K562 (cell line): Measurements from ENCODE around the gene HDAC10. TPM values are rescaled to one million over a fixed set of nuclear protein-coding genes. Genes with fewer than 3 reads are reported as not detected.
A peak's percentile ranks its signal among the peaks of the same experiment; 100 is the strongest.

Experiments
- ATF7 ChIP-seq: fragments of 450-650 bp; IDR thresholded peaks from 2 replicates; pipeline ENCODE4 v1.7.1; 2014; ENCODE audit warnings: mild to moderate bottlenecking, moderate library complexity
- GABPB1 ChIP-seq: sonication (generic); formaldehyde crosslinking; IDR thresholded peaks from 2 replicates; pipeline ENCODE4 v1.8.0; 2022; ENCODE audit warnings: mild to moderate bottlenecking, missing genetic modification reagents
- HEY1 ChIP-seq: fragments of 250-450 bp; sonication (Bioruptor Pico); IDR thresholded peaks from 2 replicates; pipeline ENCODE4 v1.5.0; 2020; ENCODE audit warnings: mild to moderate bottlenecking, moderate library complexity, borderline replicate concordance
- HMGN3 ChIP-seq: IDR thresholded peaks from 2 replicates; pipeline ENCODE4 v1.6.1; 2011; ENCODE audit warnings: borderline replicate concordance, low read depth, mild to moderate bottlenecking, mixed read lengths, low read length; ENCODE audit not compliant: insufficient read length; ENCODE audit errors: extremely low read depth
- KDM2B ChIP-seq: fragments of 250-450 bp; sonication (Bioruptor Pico); IDR thresholded peaks from 2 replicates; pipeline ENCODE4 v1.8.0; 2021; ENCODE audit warnings: mild to moderate bottlenecking, moderate library complexity
- NCOA2 ChIP-seq, 2 experiments: fragments of 450-650 bp; IDR thresholded peaks; 2 replicates each; pipeline ENCODE4 v1.6.1; 2018; ENCODE audit warnings: mild to moderate bottlenecking in 2 of 2, moderate library complexity in 1 of 2; ENCODE audit not compliant: partially characterized antibody in 2 of 2
- PHB2 ChIP-seq: fragments of 450-650 bp; IDR thresholded peaks from 2 replicates; pipeline ENCODE4 v1.6.1; 2017; ENCODE audit warnings: low read depth
- RBM22 ChIP-seq: fragments of 200-400 bp; formaldehyde crosslinking; IDR thresholded peaks from 2 replicates; pipeline ENCODE4 v1.6.1; 2018; ENCODE audit warnings: low read length, low read depth; ENCODE audit not compliant: poor library complexity, severe bottlenecking
- RCOR1 ChIP-seq, 2 experiments: IDR thresholded peaks; 2 replicates each; pipeline ENCODE4 v1.6.1; 2012; ENCODE audit warnings: low read depth in 2 of 2, low read length in 2 of 2, borderline replicate concordance in 1 of 2, improper control_type of control experiment in 1 of 2
- ZNF785 ChIP-seq: fragments of 250-450 bp; sonication (Bioruptor Pico); IDR thresholded peaks from 2 replicates; pipeline ENCODE4 v1.4.0; 2020; ENCODE audit warnings: mild to moderate bottlenecking
- polyA plus RNA-seq, 8 experiments: library from polyadenylated mRNA; depleted of rRNA in 4 of 8; stranded (reverse) in 5 of 8; unstranded in 3 of 8; fragments of >200 nt; fragmentation: Nextera tagmentation in 2 of 8; fragmentation: Illumina TruSeq in 1 of 8; extraction: Ambion mirVana in 2 of 8; extraction: Trizol in 1 of 8; gene quantifications; 2 replicates each; pipeline versions ENCODE4 v1.2.1 to v1.2.3, GENCODE V29; 2011 to 2014; ENCODE audit warnings: inconsistent platforms in 1 of 8, missing spikeins in 1 of 8
- total RNA-seq, 7 experiments: library from RNA; depleted of rRNA in 6 of 7; stranded (reverse); fragments of >200 nt in 6 of 7; fragmentation: Illumina TruSeq in 2 of 7; extraction: Trizol in 2 of 7; gene quantifications; 2 replicates each; pipeline versions ENCODE4 v1.2.1 to v1.2.3, GENCODE V29; 2011 to 2021; ENCODE audit warnings: low replicate concordance in 1 of 7
- TF ChIP-seq, protein P1 (sequence below), 3 experiments: IDR thresholded peaks in 2 of 3; conservative IDR thresholded peaks in 1 of 3; 2 replicates each; pipeline ENCODE4 v1.5.1; 2011 to 2012; ENCODE audit warnings: low read length in 3 of 3, mild to moderate bottlenecking in 3 of 3, control low read depth in 2 of 3, improper control_type of control experiment in 1 of 3, inconsistent platforms in 1 of 3, low read depth in 1 of 3, mixed read lengths in 1 of 3, moderate library complexity in 1 of 3; ENCODE audit not compliant: insufficient read depth in 2 of 3
- TF ChIP-seq, protein P2 (sequence below): sonication (generic); formaldehyde crosslinking; IDR thresholded peaks from 2 replicates; pipeline ENCODE4 v1.5.0; 2020; ENCODE audit warnings: missing genetic modification reagents

Gene HDAC10
- total and polyA plus RNA-seq, 9 of the 15 experiments (the other 6 are each of a cell fraction or from before 2014, with no cell fraction given) = 0.10 to 44.2 (median 6.5) TPM

DNA sequence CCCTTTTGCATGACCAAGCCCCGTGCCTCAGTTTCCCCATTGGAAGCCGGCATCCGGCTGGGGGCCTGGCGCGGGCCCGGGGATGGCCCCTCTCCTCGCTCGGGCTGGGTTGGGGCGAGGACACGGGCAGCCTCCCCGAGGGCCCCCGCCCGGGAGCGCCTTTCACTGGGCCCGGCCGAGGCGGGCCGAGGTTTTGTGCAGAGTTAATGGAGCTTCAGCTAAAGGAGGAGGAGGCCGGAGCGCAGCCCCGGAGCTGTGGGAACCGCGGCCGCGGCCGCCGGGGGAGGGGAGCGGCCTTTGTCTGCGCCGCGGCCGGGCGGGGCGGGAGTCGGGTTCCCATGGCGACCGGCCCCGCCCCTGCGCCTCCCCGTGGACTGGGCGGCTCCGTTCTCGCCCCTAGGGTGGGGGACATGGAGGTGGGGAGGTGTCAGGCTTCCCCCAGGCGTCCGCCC, 20.5 kb upstream of the HDAC10 start (continued):
- TF ChIP-seq PHB2 (no peak), GABPB1 (no peak), RCOR1 (IDR thresholded peaks at IDR 0.05; ENCODE audit: borderline replicate concordance in 1 of 2, low read depth in 2 of 2, low read length in 2 of 2) (peak in 1 of 2 experiments; percentile 36; a peak in 1 of 4 replicates), HEY1 (CRISPR knock-in tag) (no peak), RBM22 (peak; percentile 46), HMGN3 (peak; percentile 24), KDM2B (no peak), ZNF785 (no peak), NCOA2 (IDR thresholded peaks at IDR 0.05; ENCODE audit: partially characterized antibody in 2 of 2) (no peak), ATF7 (no peak)
- TF ChIP-seq, protein P1, sequence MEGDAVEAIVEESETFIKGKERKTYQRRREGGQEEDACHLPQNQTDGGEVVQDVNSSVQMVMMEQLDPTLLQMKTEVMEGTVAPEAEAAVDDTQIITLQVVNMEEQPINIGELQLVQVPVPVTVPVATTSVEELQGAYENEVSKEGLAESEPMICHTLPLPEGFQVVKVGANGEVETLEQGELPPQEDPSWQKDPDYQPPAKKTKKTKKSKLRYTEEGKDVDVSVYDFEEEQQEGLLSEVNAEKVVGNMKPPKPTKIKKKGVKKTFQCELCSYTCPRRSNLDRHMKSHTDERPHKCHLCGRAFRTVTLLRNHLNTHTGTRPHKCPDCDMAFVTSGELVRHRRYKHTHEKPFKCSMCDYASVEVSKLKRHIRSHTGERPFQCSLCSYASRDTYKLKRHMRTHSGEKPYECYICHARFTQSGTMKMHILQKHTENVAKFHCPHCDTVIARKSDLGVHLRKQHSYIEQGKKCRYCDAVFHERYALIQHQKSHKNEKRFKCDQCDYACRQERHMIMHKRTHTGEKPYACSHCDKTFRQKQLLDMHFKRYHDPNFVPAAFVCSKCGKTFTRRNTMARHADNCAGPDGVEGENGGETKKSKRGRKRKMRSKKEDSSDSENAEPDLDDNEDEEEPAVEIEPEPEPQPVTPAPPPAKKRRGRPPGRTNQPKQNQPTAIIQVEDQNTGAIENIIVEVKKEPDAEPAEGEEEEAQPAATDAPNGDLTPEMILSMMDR (IDR thresholded peaks at IDR 0.05 in 2 of 3, conservative IDR thresholded peaks at IDR 0.05 in 1 of 3; ENCODE audit: insufficient read depth in 2 of 3, low read depth in 1 of 3, low read length in 3 of 3) = peak in 2 of 3 experiments; percentile 26 to 36; a peak in 3 of 6 replicates
- TF ChIP-seq, protein P2, sequence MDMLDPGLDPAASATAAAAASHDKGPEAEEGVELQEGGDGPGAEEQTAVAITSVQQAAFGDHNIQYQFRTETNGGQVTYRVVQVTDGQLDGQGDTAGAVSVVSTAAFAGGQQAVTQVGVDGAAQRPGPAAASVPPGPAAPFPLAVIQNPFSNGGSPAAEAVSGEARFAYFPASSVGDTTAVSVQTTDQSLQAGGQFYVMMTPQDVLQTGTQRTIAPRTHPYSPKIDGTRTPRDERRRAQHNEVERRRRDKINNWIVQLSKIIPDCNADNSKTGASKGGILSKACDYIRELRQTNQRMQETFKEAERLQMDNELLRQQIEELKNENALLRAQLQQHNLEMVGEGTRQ (CRISPR knock-in tag) = no peak
- TF ChIP-seq, all 486 proteins: peak for 23
